ENCODE measurements around the gene MRPL43.
A peak's percentile ranks its signal among the peaks of the same experiment; 100 is the strongest.

DNA sequence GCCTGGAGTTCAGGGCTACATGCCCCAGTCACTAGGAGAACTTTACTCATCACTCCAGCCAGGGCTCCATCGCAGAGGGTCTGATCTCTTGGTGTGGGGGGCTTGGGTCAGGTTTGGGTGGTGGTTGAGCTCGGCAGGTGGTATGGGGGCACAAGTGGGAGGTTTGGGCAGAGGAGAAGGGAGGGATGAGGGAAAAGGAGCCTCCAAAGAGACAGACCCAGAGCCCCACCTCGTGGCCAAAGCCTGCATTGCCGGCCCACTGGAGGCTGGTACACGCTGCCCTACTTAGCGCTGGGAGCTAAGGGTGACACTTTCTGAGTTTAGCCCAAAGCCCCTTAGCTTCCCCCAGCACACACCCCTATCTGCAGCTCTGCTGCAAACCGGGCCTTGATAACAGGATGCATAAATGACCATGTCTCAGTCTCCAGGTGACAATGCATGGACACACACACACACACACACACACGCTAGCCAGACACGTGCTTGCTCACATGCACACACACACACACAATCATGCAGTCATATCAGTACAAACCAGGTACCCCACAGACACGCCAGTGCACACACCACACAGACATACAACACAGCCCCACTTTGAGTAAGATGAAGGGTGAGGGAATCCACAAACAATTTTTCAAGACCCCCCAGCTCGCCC is 27.1 kb upstream of the MRPL43 start:
- TF ChIP-seq POLR2A (IDR thresholded peaks at IDR 0.05; ENCODE audit: low read depth, low read length), result no peak
- TF ChIP-seq, protein P1, sequence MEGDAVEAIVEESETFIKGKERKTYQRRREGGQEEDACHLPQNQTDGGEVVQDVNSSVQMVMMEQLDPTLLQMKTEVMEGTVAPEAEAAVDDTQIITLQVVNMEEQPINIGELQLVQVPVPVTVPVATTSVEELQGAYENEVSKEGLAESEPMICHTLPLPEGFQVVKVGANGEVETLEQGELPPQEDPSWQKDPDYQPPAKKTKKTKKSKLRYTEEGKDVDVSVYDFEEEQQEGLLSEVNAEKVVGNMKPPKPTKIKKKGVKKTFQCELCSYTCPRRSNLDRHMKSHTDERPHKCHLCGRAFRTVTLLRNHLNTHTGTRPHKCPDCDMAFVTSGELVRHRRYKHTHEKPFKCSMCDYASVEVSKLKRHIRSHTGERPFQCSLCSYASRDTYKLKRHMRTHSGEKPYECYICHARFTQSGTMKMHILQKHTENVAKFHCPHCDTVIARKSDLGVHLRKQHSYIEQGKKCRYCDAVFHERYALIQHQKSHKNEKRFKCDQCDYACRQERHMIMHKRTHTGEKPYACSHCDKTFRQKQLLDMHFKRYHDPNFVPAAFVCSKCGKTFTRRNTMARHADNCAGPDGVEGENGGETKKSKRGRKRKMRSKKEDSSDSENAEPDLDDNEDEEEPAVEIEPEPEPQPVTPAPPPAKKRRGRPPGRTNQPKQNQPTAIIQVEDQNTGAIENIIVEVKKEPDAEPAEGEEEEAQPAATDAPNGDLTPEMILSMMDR (IDR thresholded peaks at IDR 0.05; ENCODE audit: extremely low read depth in 1 of 2, insufficient read depth in 1 of 2, low read depth in 1 of 2, low read length in 2 of 2), result peak; percentile 91 to 98
- no peak for TF ChIP-seq JUN (IDR thresholded peaks at IDR 0.05; ENCODE audit: borderline replicate concordance, insufficient read depth, insufficient read length, low read depth)
